Measurements from ENCODE around the gene PCDHA9. TPM values are rescaled to one million over a fixed set of nuclear protein-coding genes. Genes with fewer than 3 reads are reported as not detected.
"Not testable (repeated sequence)": the region's sequence is repeated elsewhere in the genome, so short reads cannot be mapped to it uniquely, and the experiment has no call there.

The PCDHA9 gene
- total RNA-seq, 1 experiment from 2014 or later, result 0.22 TPM

DNA sequence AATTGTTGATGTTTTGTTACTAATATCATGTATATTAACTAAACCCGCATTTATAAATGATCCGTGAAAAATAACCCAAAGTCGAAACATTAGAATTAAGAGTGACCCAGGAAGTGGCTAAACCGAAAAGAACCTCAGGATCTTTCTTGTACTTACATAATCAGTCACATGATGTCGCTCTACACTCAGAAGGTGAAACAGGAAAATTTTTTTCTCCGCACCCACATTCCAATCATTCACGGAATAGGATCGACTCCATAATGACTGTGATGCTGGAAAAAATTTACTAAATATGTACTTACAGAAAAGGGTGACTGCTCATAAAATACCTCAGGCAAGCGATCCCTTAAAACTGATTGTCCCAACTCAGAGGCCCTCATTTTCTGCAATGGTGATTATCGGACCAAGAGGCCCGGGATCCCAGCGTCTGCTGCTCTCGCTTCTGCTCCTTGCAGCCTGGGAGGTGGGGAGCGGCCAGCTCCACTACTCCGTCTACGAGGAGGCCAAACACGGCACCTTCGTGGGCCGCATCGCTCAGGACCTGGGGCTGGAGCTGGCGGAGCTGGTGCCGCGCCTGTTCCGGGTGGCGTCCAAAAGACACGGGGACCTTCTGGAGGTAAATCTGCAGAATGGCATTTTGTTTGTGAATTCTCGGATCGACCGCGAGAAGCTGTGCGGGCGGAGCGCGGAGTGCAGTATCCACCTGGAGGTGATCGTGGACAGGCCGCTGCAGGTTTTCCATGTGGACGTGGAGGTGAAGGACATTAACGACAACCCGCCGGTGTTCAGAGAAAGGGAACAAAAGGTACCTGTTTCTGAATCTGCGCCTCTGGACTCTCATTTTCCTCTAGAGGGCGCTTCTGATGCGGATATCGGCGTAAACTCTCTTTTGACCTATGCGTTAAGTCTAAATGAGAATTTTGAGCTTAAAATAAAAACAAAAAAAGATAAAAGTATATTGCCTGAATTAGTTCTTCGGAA is 27.2 kb downstream of the PCDHA9 start, which contains the start of gene PCDHA12:
TSS of gene PCDHA12 (plus strand) at position 224 of the 981 bp plus-strand sequence. CDS start at position 389, 165 bp downstream.
- Histone ChIP-seq H3K79me2 (ENCODE audit: low read length) (peaks cover 9% of the 10 kb centered on the region; the same call in 1 of the 2 replicates), H2AFZ (ENCODE audit: low read length) (peak within 1 kb of the TSS; percentile 96), H3K9ac (ENCODE audit: low read length) (peak within 1 kb of the TSS; percentile 70), H3K36me3 (ENCODE audit: low read depth, low read length) (no peaks in the 10 kb centered on the region), H4K20me1 (ENCODE audit: low read length) (no peaks in the 10 kb centered on the region), H3K9me3 (ENCODE audit: low read length) (no peaks in the 10 kb centered on the region), H3K4me3 (ENCODE audit: low read length) (peak within 1 kb of the TSS; percentile 86), H3K4me2 (ENCODE audit: low read length) (peak within 1 kb of the TSS; percentile 89), H3K4me1 (ENCODE audit: insufficient read depth, low read length) (peaks cover 14% of the 10 kb centered on the region), H3K9me2 (replicated peaks; ENCODE audit: low read length) (no peaks in the 10 kb centered on the region), H3K27ac (ENCODE audit: low read length) (peak within 1 kb of the TSS; percentile 42; the same call in 1 of the 2 replicates), H3K27me3 (ENCODE audit: low read length) (no peaks in the 10 kb centered on the region), H3F3A (ENCODE audit: low read length, unreplicated experiment) (no peaks in the 10 kb centered on the region)
- POLR2A ChIA-PET (ENCODE audit: unreplicated experiment), result interaction anchor here (0.7 kb wide), 1 partner anchor 52 kb away, joined by 3 read pairs; no protein-coding TSS in a partner anchor
- peak; percentile 82 for DNase-seq
- peak; percentile 80 for ATAC-seq
- CTCF ChIA-PET, result interaction anchor here (0.5 to 1.4 kb wide), 3 partner anchors 34 to 165 kb away, joined by 4 to 17 read pairs (median 4); partner anchors contain the start of gene PCDHAC2
- intact Hi-C loops (cut with micrococcal nuclease), result loop anchor here (1.0 to 2.0 kb wide), 4 partner anchors 34 to 165 kb away; partner anchors contain the start of genes PCDHA4, PCDHA8 and PCDHAC1
- TF ChIP-seq, protein P1, sequence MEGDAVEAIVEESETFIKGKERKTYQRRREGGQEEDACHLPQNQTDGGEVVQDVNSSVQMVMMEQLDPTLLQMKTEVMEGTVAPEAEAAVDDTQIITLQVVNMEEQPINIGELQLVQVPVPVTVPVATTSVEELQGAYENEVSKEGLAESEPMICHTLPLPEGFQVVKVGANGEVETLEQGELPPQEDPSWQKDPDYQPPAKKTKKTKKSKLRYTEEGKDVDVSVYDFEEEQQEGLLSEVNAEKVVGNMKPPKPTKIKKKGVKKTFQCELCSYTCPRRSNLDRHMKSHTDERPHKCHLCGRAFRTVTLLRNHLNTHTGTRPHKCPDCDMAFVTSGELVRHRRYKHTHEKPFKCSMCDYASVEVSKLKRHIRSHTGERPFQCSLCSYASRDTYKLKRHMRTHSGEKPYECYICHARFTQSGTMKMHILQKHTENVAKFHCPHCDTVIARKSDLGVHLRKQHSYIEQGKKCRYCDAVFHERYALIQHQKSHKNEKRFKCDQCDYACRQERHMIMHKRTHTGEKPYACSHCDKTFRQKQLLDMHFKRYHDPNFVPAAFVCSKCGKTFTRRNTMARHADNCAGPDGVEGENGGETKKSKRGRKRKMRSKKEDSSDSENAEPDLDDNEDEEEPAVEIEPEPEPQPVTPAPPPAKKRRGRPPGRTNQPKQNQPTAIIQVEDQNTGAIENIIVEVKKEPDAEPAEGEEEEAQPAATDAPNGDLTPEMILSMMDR (conservative IDR thresholded peaks at IDR 0.05; ENCODE audit: low read depth, low read length), result peak; percentile 67
- no peak for TF ChIP-seq EZH2 (IDR thresholded peaks at IDR 0.05; ENCODE audit: low read length, unreplicated experiment)
- no peak for TF ChIP-seq EZH2phosphoT487 (IDR thresholded peaks at IDR 0.05; ENCODE audit: borderline replicate concordance, low read length)
- TSS peak; percentile 87 for BruUV-seq (replicated peaks)

DNA sequence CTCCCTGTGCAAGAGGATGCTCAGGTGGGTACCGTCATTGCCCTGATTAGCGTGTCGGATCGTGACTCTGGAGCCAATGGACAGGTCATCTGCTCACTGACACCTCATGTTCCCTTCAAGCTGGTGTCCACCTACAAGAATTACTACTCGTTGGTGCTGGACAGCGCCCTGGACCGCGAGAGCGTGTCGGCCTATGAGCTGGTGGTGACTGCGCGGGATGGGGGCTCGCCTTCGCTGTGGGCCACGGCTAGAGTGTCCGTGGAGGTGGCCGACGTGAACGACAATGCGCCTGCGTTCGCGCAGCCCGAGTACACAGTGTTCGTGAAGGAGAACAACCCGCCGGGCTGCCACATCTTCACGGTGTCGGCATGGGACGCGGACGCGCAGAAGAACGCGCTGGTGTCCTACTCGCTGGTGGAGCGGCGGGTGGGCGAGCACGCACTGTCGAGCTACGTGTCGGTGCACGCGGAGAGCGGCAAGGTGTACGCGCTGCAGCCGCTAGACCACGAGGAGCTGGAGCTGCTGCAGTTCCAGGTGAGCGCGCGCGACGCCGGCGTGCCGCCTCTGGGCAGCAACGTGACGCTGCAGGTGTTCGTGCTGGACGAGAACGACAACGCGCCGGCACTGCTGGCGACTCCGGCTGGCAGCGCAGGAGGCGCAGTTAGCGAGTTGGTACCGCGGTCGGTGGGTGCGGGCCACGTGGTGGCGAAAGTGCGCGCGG is 28.5 kb downstream of the PCDHA9 start:
- ATAC-seq; intact Hi-C loops (cut with micrococcal nuclease); DNase-seq: not testable (repeated sequence)

DNA sequence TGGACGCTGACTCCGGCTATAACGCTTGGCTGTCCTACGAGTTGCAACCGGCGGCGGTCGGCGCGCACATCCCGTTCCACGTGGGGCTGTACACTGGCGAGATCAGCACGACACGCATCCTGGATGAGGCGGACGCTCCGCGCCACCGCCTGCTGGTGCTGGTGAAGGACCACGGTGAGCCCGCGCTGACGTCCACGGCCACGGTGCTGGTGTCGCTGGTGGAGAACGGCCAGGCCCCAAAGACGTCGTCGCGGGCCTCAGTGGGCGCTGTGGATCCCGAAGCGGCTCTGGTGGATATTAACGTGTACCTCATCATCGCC is 29.0 kb downstream of the PCDHA9 start:
- H3K9me2 ChIP-seq (replicated peaks; ENCODE audit: low read length), result no peaks in the 10 kb centered on the region
- no peaks in the 10 kb centered on the region for H3K27me3 ChIP-seq (ENCODE audit: low read length)
- H3K4me3 ChIP-seq (ENCODE audit: low read length), result no peak overlapping the region
- BruUV-seq (replicated peaks), result no TSS peak
- DNase-seq (no peak), ATAC-seq (no peak)
- peaks cover 23% of the 10 kb centered on the region for H3K4me1 ChIP-seq (ENCODE audit: insufficient read depth, low read length)
- no peaks in the 10 kb centered on the region for H3K36me3 ChIP-seq (ENCODE audit: low read depth, low read length)
- ChIA-PET POLR2A (ENCODE audit: unreplicated experiment) (no interaction called here), CTCF (no interaction called here)
- H3K79me2 ChIP-seq (ENCODE audit: low read length), result peaks cover 9% of the 10 kb centered on the region; the same call in 1 of the 2 replicates
- TF ChIP-seq, protein P1 (conservative IDR thresholded peaks at IDR 0.05; ENCODE audit: low read depth, low read length), result no peak
- TF ChIP-seq EZH2phosphoT487 (IDR thresholded peaks at IDR 0.05; ENCODE audit: borderline replicate concordance, low read length) (no peak), EZH2 (IDR thresholded peaks at IDR 0.05; ENCODE audit: low read length, unreplicated experiment) (no peak)
- intact Hi-C loops (cut with micrococcal nuclease), result no loop called here
- H3F3A ChIP-seq (ENCODE audit: low read length, unreplicated experiment), result no peaks in the 10 kb centered on the region
- no peaks in the 10 kb centered on the region for H3K9me3 ChIP-seq (ENCODE audit: low read length)
- no peak overlapping the region for H3K4me2 ChIP-seq (ENCODE audit: low read length)
- no peak overlapping the region for H3K27ac ChIP-seq (ENCODE audit: low read length)
- H4K20me1 ChIP-seq (ENCODE audit: low read length), result no peaks in the 10 kb centered on the region
- no peak overlapping the region for H3K9ac ChIP-seq (ENCODE audit: low read length)
- H2AFZ ChIP-seq (ENCODE audit: low read length), result no peak overlapping the region

More for the DNA sequence above, 28.5 kb downstream of the PCDHA9 start:
- H3F3A ChIP-seq (ENCODE audit: low read length, unreplicated experiment); H3K9me2 ChIP-seq (replicated peaks; ENCODE audit: low read length); BruUV-seq (replicated peaks); H3K27ac ChIP-seq (ENCODE audit: low read length); H3K4me3 ChIP-seq (ENCODE audit: low read length); H3K9ac ChIP-seq (ENCODE audit: low read length); H3K79me2 ChIP-seq (ENCODE audit: low read length); POLR2A ChIA-PET (ENCODE audit: unreplicated experiment); H2AFZ ChIP-seq (ENCODE audit: low read length); H3K36me3 ChIP-seq (ENCODE audit: low read depth, low read length); H3K9me3 ChIP-seq (ENCODE audit: low read length); CTCF ChIA-PET; H4K20me1 ChIP-seq (ENCODE audit: low read length); H3K27me3 ChIP-seq (ENCODE audit: low read length): not testable (repeated sequence)
- peaks cover 22% of the 10 kb centered on the region for H3K4me1 ChIP-seq (ENCODE audit: insufficient read depth, low read length)
- 0 out of 2 replicates have a peak overlapping the region, but pooled peaks have one; percentile 89 for H3K4me2 ChIP-seq (ENCODE audit: low read length)
